GM21360 (cell line): ENCODE results near the gene ANKDD1B.

Experiments used
- ATAC-seq: cut with Tn5 transposase; IDR thresholded peaks from one replicate; pipeline ENCODE4 v1.9.1; 2021; ENCODE audit warnings: mild to moderate bottlenecking, moderate library complexity; ENCODE audit not compliant: unreplicated experiment

The ANKDD1B gene

GRCh38 chr5:75616371-75616881, 5.2 kb downstream of the ANKDD1B start:
- ATAC-seq = no peak

- ATAC-seq = no peak
Measured at GRCh38 chr5:75616971-75617621, 5.8 kb downstream of the ANKDD1B start.

- ATAC-seq = no peak
Measured at GRCh38 chr5:75617736-75618352, 6.6 kb downstream of the ANKDD1B start.

GRCh38 chr5:75620184-75620959, 9.1 kb downstream of the ANKDD1B start:
- ATAC-seq = no peak

DNA sequence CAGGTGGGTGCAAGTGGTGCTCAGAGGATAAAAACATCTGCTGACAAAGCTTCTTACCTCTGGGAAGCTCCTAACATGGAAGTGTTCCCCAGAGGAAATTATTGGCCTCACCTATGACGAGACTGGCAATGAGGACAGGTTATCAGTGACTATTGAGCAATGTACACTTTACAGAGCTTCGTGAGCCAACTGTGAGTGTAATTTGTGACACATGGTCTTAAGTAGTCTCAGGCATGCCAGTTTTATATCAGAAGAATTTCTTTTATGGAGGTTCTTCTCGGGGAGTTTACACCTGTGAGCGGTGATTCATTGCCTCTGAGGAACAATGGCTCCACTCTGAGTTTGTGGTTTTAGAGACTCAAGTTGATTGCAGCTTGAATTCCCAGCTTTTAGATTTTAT, 11.3 kb downstream of the ANKDD1B start:
- no peak for ATAC-seq

- no peak for ATAC-seq
Measured at GRCh38 chr5:75623846-75624245, 12.6 kb downstream of the ANKDD1B start.

DNA sequence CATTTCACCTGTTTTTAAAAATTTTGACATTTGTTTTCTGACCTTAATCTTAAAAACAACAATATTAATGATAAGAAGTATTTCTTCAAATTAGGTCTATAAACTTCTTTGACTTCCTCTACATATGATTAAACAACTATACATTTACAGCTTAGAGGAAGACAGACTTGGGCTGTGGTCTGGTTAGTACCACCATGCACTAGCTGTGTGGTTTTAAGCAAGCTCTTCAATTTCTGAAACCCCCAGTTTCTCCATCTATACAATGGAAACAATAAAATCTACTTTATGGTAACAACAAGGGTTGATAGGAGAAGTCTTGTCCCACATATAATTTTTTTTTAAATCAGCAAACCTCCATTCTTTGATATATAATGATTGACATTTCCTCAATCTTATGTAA, 15.7 kb downstream of the ANKDD1B start:
- no peak for ATAC-seq

DNA sequence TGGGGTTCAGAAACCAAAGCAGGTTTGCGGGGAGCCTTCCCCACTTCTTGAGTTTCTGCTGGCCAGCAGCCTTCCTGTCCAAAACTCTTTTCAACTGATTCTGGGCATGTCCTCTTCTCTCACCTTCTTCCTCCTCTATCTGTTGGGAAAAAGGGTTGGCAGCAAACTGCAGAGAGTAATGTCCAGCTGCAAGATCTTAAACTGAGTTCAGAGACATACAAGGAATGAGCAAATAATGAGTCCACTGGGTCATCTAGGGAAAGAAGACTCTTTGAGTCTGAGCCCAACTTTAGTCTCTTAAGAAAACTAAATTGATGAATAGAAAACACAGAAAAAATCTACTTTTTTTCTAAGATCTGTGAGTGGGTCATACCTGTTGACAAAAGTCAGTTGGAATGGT, 16.5 kb downstream of the ANKDD1B start:
- ATAC-seq = no peak

DNA sequence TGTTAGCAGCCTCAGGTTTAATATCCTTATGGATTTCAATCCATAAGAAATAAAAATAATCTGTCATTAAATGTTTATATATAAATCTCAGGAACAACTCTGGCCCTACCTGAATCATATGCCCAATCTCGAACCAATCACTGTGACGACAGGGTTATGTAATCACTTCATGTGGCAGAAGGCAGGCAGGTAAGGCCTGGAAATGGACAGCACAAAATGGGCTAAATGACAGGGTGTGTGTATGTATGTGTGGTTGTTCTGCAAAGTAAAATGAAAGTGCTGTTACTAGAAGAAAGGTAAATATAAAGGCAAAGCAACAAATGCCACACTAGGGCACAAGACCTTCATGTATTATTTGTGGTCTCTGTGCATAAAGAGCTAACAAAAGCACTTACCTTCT, 19.6 kb downstream of the ANKDD1B start:
- ATAC-seq = no peak

- ATAC-seq = no peak
Measured at GRCh38 chr5:75632321-75632720, 21.1 kb downstream of the ANKDD1B start.

DNA sequence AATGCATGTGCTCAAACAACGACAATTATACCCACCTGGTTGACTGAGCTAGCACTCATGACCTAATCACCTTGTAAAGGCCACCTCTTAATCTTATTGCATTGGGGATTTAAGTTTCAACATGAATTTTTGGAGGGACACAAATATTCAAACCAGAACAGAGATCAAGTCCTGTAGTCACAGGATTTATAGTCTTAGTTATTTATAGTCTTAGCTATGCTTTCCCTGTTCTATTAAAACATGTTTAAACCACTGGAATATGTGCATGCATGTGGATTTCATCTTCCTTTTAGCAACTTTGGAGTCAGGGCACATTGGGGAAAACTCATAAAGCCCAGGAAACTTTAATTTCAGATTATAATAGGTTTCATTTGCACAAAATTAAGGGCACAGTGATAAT, 26.7 kb downstream of the ANKDD1B start:
- no peak for ATAC-seq

- no peak for ATAC-seq
Measured at GRCh38 chr5:75639535-75640311, 28.5 kb downstream of the ANKDD1B start.

DNA sequence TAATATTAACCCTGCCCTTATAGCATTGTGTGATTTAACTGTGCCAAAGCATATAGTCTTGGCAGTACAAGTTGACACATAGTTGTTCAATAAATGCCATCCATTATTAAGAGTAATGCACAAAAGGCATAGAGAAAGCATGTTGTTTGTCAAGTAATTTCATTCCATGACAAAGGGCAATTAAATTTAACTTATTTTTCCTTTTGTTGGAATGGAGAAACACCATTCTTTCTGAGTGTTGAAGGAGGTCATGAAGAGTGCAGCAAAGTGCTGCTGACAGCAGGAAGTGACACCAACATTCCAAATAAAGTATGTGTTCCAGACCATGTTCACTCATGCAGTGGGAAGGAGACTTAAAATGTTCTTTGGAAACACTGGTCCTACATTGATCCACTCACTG, 29.1 kb downstream of the ANKDD1B start:
- ATAC-seq = no peak

GRCh38 chr5:75640826-75641225, 29.6 kb downstream of the ANKDD1B start:
- no peak for ATAC-seq

DNA sequence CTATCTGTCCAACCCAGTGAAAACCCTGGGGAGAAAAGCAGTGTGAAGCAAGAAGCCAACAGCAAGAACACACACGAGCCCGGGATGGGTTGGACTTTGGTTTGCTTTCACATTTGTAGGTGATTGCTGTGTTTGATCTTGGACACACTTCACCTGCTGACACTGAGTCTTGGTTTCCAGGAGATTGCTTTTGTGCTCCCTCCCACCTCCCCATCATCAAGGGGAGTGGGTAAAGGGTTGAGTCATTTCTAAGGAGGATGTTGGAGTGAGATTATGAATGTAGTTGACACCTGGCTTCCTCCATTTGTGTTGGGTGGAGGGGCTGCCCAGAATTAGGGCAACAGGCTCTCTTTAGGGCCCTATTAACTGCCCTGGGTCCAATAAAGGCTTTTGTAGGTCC, 37.5 kb downstream of the ANKDD1B start:
- no peak for ATAC-seq

GRCh38 chr5:75651575-75652238, 40.5 kb downstream of the ANKDD1B start:
- no peak for ATAC-seq

DNA sequence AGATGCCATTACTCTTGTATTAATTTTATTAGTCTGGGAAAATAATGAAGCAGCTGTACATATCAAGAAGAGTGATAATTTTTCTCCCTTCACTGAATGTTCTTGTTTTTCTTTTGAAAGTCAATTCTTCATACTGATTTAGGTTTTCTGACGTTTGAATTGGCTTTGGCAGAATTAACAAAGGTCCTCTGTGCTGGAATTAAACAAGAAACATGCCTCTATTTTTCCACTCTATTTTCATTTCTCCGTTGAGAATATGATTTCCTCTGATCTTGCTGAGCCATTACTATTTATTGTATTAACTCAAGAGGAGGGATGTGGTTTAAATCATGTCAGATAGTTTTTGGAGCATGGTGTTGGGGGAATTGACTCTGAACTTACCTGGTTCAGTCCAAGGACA, 42.3 kb downstream of the ANKDD1B start:
- ATAC-seq = no peak

GRCh38 chr5:75654693-75655295, 43.5 kb downstream of the ANKDD1B start:
- ATAC-seq = no peak

- no peak for ATAC-seq
Measured at GRCh38 chr5:75656311-75657003, 45.2 kb downstream of the ANKDD1B start.
